ENCODE data around the gene MYCBP2. TPM values are rescaled to one million over a fixed set of nuclear protein-coding genes. Genes with fewer than 3 reads are reported as not detected.
"Not testable (repeated sequence)": the region's sequence is repeated elsewhere in the genome, so short reads cannot be mapped to it uniquely, and the experiment has no call there.

Gene MYCBP2, protein sequence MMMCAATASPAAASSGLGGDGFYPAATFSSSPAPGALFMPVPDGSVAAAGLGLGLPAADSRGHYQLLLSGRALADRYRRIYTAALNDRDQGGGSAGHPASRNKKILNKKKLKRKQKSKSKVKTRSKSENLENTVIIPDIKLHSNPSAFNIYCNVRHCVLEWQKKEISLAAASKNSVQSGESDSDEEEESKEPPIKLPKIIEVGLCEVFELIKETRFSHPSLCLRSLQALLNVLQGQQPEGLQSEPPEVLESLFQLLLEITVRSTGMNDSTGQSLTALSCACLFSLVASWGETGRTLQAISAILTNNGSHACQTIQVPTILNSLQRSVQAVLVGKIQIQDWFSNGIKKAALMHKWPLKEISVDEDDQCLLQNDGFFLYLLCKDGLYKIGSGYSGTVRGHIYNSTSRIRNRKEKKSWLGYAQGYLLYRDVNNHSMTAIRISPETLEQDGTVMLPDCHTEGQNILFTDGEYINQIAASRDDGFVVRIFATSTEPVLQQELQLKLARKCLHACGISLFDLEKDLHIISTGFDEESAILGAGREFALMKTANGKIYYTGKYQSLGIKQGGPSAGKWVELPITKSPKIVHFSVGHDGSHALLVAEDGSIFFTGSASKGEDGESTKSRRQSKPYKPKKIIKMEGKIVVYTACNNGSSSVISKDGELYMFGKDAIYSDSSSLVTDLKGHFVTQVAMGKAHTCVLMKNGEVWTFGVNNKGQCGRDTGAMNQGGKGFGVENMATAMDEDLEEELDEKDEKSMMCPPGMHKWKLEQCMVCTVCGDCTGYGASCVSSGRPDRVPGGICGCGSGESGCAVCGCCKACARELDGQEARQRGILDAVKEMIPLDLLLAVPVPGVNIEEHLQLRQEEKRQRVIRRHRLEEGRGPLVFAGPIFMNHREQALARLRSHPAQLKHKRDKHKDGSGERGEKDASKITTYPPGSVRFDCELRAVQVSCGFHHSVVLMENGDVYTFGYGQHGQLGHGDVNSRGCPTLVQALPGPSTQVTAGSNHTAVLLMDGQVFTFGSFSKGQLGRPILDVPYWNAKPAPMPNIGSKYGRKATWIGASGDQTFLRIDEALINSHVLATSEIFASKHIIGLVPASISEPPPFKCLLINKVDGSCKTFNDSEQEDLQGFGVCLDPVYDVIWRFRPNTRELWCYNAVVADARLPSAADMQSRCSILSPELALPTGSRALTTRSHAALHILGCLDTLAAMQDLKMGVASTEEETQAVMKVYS (N-terminal part only)
- 113 and 119 TPM in 2 replicates for total RNA-seq

DNA sequence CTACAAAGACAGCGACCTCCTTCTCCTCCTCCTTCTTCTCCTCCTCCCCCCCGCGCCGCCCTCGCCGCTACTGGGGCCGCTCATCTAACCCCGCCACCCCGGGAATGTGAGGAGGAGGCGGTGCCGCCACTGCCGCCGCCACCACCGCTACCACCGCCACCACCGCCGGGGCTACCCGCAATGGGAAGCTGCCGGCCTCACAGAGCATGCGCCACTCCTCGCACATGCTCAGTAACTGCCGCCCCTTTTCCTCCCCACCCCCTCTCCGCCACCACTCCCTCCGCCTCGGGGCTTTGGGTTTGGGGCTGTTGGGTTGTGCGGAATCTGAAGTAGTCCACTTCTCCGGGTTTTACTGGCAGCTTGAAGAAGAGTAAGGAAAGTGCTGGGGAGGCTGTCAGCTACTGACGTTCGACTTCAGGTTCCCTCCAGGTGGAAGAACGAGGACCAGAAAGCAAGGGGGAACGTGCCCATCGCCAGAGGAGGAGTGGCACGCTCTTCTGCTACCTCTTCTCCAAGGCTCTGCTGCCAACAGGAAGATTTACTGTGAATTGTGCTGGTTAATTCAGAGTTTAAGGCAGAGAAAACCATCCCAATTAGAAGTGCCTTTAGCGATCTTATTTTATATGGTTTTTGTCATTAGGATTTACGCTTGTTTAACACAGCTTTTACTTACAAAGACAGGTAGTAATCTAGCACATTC, at the start of gene MYCBP2:
TSS of gene MYCBP2 (minus strand) at position 190 of the 700 bp plus-strand sequence. CDS start 319 bp downstream, outside the sequence.
- intact Hi-C loops (cut with micrococcal nuclease): loop anchor here (1.0 to 5.0 kb wide), 7 partner anchors 426 to 2000 kb away; partner anchors contain the start of genes OBI1 and UCHL3

DNA sequence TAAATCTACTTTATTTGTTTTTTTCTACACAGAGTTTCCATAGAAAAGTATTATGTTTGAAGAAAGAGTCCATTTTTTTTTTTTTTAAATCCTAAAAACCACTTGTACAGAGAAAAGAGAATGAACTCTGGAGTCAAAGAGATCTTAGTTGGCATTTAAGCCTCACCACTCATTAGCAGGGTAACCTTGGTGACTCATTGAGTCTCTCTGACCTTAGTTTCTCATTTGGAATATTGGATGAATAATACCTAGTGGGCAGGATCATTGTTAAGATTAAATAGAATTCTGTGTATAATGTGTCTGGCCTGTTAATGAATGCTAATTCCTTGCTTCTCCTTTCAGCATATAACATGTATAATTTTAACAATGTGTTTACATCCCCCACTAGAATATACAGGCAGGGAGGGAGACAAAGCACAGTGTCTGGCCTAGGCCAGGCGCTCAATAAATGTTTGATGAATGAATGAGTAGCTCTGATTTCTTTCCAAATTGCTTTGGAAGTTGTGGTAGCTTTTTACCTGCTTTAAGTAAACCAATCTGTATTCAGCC, 48.7 kb upstream of the MYCBP2 start:
- intact Hi-C loops (cut with micrococcal nuclease): no loop called here

DNA sequence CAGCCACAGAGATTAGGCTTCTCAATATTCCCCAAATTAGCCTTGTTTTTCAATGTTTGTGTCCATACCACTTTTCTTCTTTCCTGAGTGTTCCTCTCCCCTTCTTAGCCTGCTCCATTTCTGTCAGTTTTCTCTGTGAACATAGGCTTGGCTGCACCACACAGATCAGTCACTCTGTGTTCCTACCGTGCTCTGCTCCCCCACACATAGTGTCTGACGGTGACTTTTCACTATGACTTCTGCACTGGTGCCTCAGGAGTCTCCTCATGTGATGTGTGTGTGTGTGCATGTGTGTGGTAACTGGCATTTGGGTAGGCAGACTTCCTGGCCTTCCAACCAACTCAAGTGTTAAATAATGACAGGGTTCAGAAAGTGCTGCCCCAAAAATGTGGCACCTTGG, 47.9 kb upstream of the MYCBP2 start:
- intact Hi-C loops (cut with micrococcal nuclease): no loop called here

DNA sequence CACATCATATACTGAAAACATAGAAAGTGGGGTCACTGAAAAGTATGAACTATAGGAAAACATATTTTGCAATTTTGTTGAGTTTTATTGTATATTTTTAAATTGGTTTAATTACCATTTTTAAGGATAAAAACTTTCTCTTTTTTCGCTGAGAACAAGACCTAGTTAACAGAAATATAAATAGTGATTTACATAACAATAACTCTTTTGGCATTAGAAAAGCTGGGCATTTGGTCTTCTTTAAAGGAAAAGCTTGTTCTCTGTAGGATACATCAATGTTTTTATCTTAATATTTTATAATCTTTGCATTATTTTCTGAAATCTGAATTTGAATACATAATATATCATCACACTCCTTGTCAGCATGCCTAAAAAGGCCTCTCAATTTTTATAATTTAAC, 47.4 kb upstream of the MYCBP2 start:
- intact Hi-C loops (cut with micrococcal nuclease): no loop called here

DNA sequence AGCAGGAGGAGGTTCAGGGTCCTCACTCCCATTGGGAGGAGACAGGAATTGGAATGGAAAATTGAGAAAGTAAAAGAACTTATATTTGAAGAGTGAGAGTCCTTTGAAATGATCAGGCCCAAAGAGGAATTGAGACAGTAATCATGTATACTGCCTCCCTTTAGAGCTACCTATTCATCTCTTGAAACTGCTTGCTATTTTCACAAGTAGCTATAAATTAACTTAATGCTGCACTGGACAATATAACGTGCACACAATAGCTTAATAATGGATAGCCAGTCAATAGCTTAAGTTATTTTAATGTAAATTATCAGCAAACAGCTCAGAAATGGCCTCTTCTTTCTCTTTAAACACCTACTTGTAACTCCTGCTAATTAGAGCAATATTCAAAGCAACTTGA, 46.6 kb upstream of the MYCBP2 start:
- intact Hi-C loops (cut with micrococcal nuclease): no loop called here

DNA sequence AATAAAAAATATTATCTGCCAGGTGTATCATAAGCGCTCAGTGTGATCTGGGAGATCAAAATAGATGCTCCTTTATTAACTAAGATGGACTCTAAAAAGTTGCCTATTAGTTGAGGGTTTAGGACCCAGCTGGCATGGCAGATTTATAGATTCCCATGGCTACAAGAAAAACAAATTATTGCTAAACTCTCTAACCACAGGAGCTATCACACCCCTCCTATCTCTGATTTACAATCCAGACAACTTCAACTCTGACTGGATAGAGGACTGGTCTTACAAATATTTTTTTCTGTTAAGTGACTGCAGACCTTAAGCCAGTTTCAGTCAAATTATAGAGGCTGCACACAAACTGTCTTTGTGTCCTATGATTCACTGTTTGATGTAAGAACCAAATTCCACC, 45.4 kb upstream of the MYCBP2 start:
- intact Hi-C loops (cut with micrococcal nuclease): no loop called here

DNA sequence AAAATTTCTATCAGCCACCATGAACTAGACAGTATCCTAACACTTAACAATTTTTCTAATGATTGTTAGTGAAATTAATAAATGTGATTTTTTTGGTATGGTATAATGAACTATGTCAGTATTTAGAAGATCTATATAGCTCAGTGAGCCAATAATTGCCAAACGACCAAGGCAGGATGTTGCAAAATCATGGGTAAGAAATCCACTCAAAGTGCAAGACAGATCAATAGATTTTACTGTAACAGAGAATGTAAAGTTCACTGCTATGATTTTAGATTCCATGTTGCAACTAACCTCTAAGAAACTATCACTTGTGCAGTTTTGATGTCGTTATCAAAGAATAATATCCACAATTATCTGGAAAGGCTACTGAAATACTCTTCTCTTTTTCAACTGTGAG, 44.0 kb upstream of the MYCBP2 start:
- intact Hi-C loops (cut with micrococcal nuclease): no loop called here

GRCh38 chr13:77362166-77362565, 35.3 kb upstream of the MYCBP2 start:
- intact Hi-C loops (cut with micrococcal nuclease): no loop called here

- intact Hi-C loops (cut with micrococcal nuclease): no loop called here
Measured at GRCh38 chr13:77360032-77360685, 33.3 kb upstream of the MYCBP2 start.

- intact Hi-C loops (cut with micrococcal nuclease): no loop called here
Measured at GRCh38 chr13:77359171-77359570, 32.3 kb upstream of the MYCBP2 start.

DNA sequence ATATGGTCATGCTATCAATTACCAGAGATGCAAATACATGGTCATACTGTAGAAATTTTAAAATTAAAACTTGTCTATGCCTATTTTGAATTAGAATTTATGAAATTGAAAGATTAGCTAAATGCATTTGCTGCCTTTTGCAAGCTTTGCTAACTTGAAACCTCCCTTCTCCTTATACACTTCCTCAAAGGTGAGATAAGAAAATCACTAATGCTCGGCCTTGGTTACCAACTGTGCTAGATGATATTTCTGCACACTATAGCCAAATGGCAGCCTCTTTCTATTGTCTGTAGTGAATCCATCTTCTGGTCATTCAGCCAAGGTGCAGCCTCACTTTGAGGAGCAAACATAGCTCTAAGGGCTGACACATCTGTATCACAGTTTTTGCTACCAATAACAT, 31.1 kb upstream of the MYCBP2 start:
- intact Hi-C loops (cut with micrococcal nuclease): no loop called here

- intact Hi-C loops (cut with micrococcal nuclease): no loop called here
Measured at GRCh38 chr13:77356155-77356554, 29.3 kb upstream of the MYCBP2 start.

GRCh38 chr13:77353995-77354394, 27.1 kb upstream of the MYCBP2 start:
- intact Hi-C loops (cut with micrococcal nuclease): no loop called here

DNA sequence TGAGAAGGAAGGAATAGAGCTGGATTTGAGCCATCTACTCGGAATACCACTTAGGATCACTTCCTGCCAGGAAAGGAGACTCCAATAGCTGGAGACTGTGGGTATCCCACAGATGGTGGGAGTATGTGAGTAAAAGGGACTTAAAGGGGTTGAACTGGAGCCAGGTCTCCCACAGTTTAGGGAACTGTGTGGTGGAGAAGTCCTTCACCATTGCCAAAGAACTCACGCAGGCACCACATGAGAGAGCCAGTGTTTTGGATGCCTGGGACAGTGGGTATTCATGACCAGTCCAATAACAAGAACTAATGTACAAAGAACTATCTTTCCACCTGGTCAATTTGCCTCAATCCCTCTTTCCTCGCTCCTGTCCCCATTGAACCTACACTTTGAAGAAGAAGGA, 24.4 kb upstream of the MYCBP2 start:
- intact Hi-C loops (cut with micrococcal nuclease): no loop called here

- intact Hi-C loops (cut with micrococcal nuclease): no loop called here
Measured at GRCh38 chr13:77350811-77351210, 23.9 kb upstream of the MYCBP2 start.

DNA sequence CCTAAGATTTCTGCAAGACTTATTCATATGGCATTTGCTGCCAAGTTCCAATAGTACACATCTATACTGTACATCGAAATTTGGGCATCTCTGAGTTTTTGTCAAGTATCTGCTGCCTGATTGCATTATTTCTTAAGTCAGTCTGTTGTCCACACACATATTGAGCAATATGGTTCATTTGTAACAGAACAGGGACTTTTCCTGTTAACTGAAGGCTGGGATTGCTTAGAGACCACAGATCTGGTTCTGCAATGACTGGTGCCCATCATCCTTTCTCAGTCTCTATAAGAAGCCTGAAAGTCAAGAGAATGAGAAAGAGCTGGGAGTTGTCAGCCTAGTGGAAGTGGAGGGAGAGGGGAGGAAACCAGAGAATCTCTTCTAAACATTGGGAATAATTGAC, 22.5 kb upstream of the MYCBP2 start:
- intact Hi-C loops (cut with micrococcal nuclease): no loop called here

DNA sequence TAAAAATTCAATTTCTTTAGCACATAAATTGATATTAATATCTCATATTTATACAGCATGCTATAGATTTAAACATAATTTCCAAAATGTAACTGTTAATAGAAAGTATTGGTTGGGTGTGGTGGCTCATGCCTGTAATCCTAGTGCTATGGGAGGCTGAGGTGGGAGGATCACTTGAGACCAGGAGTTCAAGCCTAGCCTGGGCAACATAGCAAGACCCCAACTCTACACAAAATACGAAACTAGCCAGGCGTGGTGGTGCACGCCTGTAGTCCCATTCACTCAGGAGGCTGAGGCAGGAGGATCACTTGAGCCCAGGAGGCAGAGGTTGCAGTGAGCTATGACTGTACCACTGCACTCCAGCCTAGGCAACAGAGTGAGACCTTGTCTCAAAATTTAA, 20.5 kb upstream of the MYCBP2 start:
- intact Hi-C loops (cut with micrococcal nuclease): not testable (repeated sequence)

- intact Hi-C loops (cut with micrococcal nuclease): loop anchor here (1.0 kb wide), 1 partner anchor 16 kb away; no protein-coding TSS in a partner anchor
Measured at GRCh38 chr13:77345150-77345780, 18.4 kb upstream of the MYCBP2 start.

DNA sequence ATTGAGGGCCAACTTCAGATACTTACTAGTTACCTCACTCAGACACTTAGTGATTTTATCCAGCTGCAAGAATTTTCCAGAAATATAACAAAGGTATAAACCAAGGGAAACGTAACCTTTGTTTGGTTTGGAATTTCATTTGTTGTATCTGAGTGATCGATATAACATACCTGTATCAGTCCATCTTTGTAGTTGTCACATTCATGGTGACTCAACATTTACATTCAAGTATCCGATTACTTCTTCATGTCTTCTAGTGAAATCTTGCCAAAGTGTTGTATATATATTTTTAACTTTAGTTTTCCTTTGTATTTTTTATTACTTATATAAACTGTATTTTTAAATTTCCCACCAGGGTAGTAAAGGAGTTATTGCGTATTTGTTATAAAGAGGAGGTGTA, 16.9 kb upstream of the MYCBP2 start:
- intact Hi-C loops (cut with micrococcal nuclease): no loop called here

DNA sequence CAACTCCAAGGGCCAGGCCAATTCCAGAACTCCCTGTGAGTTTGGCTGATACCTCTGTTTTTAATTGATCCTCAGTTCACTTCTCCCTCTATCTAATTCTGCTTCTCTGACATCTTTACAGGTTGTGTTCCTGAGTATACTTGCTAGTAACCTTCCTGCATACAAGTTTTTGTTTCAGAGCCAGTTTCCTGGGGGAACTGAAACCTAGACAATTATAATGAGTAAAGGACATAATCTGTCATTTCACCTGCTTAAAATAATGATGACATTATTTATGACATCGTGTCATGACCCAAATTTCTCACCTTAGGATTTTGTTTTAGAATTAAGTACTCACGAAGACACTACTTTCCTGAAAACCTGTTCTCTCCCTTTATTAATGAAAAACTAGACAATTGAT, 12.5 kb upstream of the MYCBP2 start:
- intact Hi-C loops (cut with micrococcal nuclease): no loop called here

Measured in T-helper 1 cell treated with Interleukin-12 subunit alpha and Interleukin-12 subunit beta and Interleukin-4 antibody, amounts not matched to agents 30 ng/mL and 1 ng/mL, for 36 hours (primary cell).